OCI-LY7 (cell line): Measurements from ENCODE around the gene ZNF883. TPM values are rescaled to one million over a fixed set of nuclear protein-coding genes. Genes with fewer than 3 reads are reported as not detected.
A peak's percentile ranks its signal among the peaks of the same experiment; 100 is the strongest.

Experiments used
- BruUV-seq: library from RNA; stranded (reverse); fragments of 400-500 nt; replicated peaks from 2 replicates; lab custom pipeline; 2021; lab: Mats Ljungman, UMichigan
- CTCF ChIA-PET: fragments of 300-600 bp; sonication (Branson Sonifier 250); formaldehyde crosslinking; loops from one replicate; lab custom pipeline; 2022; ENCODE audit warnings: antibody characterized with exemption; ENCODE audit not compliant: unreplicated experiment; lab: Charles Lee
- POLR2A ChIA-PET: fragments of 300-600 bp; sonication (Branson Sonifier 250); formaldehyde crosslinking; loops from one replicate; lab custom pipeline; 2022; ENCODE audit warnings: antibody characterized with exemption; lab: Charles Lee
- DNase-seq: peaks from one replicate; pipeline ENCODE4 v3.0.0-alpha.2; 2015; ENCODE audit warnings: low spot score
- H2AFZ ChIP-seq: fragments of 200-600 bp; sonication (generic), shearing (Covaris generic); 2 replicates; pipeline ENCODE4 v1.6.1; 2014; ENCODE audit warnings: mild to moderate bottlenecking, antibody characterized with exemption, low read length, moderate library complexity
- H3K27ac ChIP-seq: fragments of 200-600 bp; sonication (generic); 2 replicates; pipeline ENCODE4 v1.5.1; 2014; ENCODE audit warnings: mixed run types, low read depth, mild to moderate bottlenecking, moderate library complexity, low read length, inconsistent platforms; ENCODE audit not compliant: poor library complexity, severe bottlenecking
- H3K36me3 ChIP-seq: fragments of 200-600 bp; sonication (generic); 2 replicates; pipeline ENCODE4 v1.6.1; 2014; ENCODE audit warnings: mild to moderate bottlenecking, antibody characterized with exemption, low read length, moderate library complexity, mixed read lengths; ENCODE audit not compliant: insufficient read depth
- H3K4me1 ChIP-seq: fragments of 200-600 bp; sonication (generic); 2 replicates; pipeline ENCODE4 v1.5.1; 2014; ENCODE audit warnings: mild to moderate bottlenecking, low read length; ENCODE audit not compliant: insufficient read depth, poor library complexity, severe bottlenecking
- H3K4me2 ChIP-seq: fragments of 200-600 bp; sonication (generic); 2 replicates; pipeline ENCODE4 v1.6.1; 2014; ENCODE audit warnings: mild to moderate bottlenecking, low read length
- H3K4me3 ChIP-seq: fragments of 200-600 bp; sonication (generic); 2 replicates; pipeline ENCODE4 v1.5.1; 2014; ENCODE audit warnings: mild to moderate bottlenecking, low read depth, low read length; ENCODE audit not compliant: poor library complexity, severe bottlenecking
- H3K79me2 ChIP-seq: fragments of 200-600 bp; sonication (generic); 2 replicates; pipeline ENCODE4 v1.6.1; 2016; ENCODE audit warnings: low read depth, mild to moderate bottlenecking, low read length, moderate library complexity, mixed read lengths; ENCODE audit not compliant: insufficient read depth
- H3K9me2 ChIP-seq: fragments of 200-600 bp; sonication (generic); 2 replicates; pipeline ENCODE4 v1.6.1; 2016; ENCODE audit warnings: mild to moderate bottlenecking, low read length, mixed read lengths; ENCODE audit not compliant: insufficient read depth
- H3K9me3 ChIP-seq: fragments of 200-600 bp; sonication (generic); 2 replicates; pipeline ENCODE4 v1.6.1; 2014; ENCODE audit warnings: mild to moderate bottlenecking, mixed run types, low read length, mixed read lengths
- H4K20me1 ChIP-seq: fragments of 200-600 bp; sonication (generic); 2 replicates; pipeline ENCODE4 v1.6.1; 2014; ENCODE audit warnings: mild to moderate bottlenecking, antibody characterized with exemption, low read length, moderate library complexity, mixed read lengths; ENCODE audit not compliant: insufficient read depth
- CTCF ChIP-seq: fragments of 200-600 bp; sonication (generic); conservative IDR thresholded peaks from 2 replicates; pipeline ENCODE4 v1.5.1; 2014; ENCODE audit warnings: mild to moderate bottlenecking, antibody characterized with exemption, low read length, moderate library complexity, mixed read lengths
- EZH2phosphoT487 ChIP-seq: fragments of 200-600 bp; sonication (generic); IDR thresholded peaks from 2 replicates; pipeline ENCODE4 v1.6.1; 2018; ENCODE audit warnings: low read depth, borderline replicate concordance, mild to moderate bottlenecking, mixed run types, antibody characterized with exemption, low read length, moderate library complexity, mixed read lengths
- intact Hi-C: fragments of 100-400 bp; cut with micrococcal nuclease; formaldehyde crosslinking; loops from one replicate; pipeline ENCODE4 v1.10.0; 2022; ENCODE audit not compliant: unreplicated experiment
- total RNA-seq, 2 experiments: library from RNA; depleted of rRNA in 1 of 2; stranded (reverse); fragments of >200 nt in 1 of 2; shearing (Covaris generic) in 1 of 2; gene quantifications; 2 replicates each; pipeline ENCODE4 v1.2.3, GENCODE V29; 2014 to 2022

Gene ZNF883
- total RNA-seq, 2 experiments from 2014 or later: not detected

- Histone ChIP-seq H3K36me3 (no peaks in the 10 kb centered on the region), H3K4me1 (no peaks in the 10 kb centered on the region), H3K79me2 (no peaks in the 10 kb centered on the region), H3K27ac (no peak overlapping the region), H3K9me3 (no peaks in the 10 kb centered on the region), H4K20me1 (no peaks in the 10 kb centered on the region), H3K4me2 (no peak overlapping the region), H3K4me3 (no peak overlapping the region), H2AFZ (no peak overlapping the region), H3K9me2 (no peaks in the 10 kb centered on the region)
- intact Hi-C loops: no loop called here
- no TSS peak for BruUV-seq
- TF ChIP-seq CTCF: no peak
- TF ChIP-seq EZH2phosphoT487: no peak
- ChIA-PET POLR2A (interaction anchor here (0.7 kb wide), 1 partner anchor 12 kb away, joined by 3 read pairs; no protein-coding TSS in a partner anchor), CTCF (interaction anchor here (1.1 kb wide), 1 partner anchor 15 kb away, joined by 3 read pairs; no protein-coding TSS in a partner anchor)
- DNase-seq: no peak
These were observed 56.4 kb downstream of the ZNF883 start for GRCh38 chr9:112955550-112955949.

GRCh38 chr9:112945620-112946208, 66.3 kb downstream of the ZNF883 start:
- no peak for DNase-seq
- Histone ChIP-seq H3K4me1 (no peaks in the 10 kb centered on the region), H3K27ac (no peak overlapping the region), H3K4me2 (no peak overlapping the region), H3K4me3 (no peak overlapping the region), H2AFZ (no peak overlapping the region), H3K36me3 (no peaks in the 10 kb centered on the region), H3K9me3 (no peaks in the 10 kb centered on the region), H3K79me2 (no peaks in the 10 kb centered on the region), H4K20me1 (no peaks in the 10 kb centered on the region), H3K9me2 (no peaks in the 10 kb centered on the region)
- ChIA-PET CTCF (no interaction called here), POLR2A (no interaction called here)
- no TSS peak for BruUV-seq
- TF ChIP-seq CTCF (peak; percentile 70), EZH2phosphoT487 (no peak)
- intact Hi-C loops: no loop called here

GRCh38 chr9:112939418-112939817, 72.6 kb downstream of the ZNF883 start:
- Histone ChIP-seq H3K9me2 (no peaks in the 10 kb centered on the region), H3K79me2 (no peaks in the 10 kb centered on the region), H3K4me2 (no peak overlapping the region), H3K9me3 (no peaks in the 10 kb centered on the region), H3K27ac (no peak overlapping the region), H3K4me3 (no peak overlapping the region), H3K36me3 (no peaks in the 10 kb centered on the region), H2AFZ (no peak overlapping the region), H4K20me1 (no peaks in the 10 kb centered on the region), H3K4me1 (no peaks in the 10 kb centered on the region)
- intact Hi-C loops: no loop called here
- BruUV-seq: no TSS peak
- DNase-seq: no peak
- ChIA-PET POLR2A (interaction anchor here (0.5 kb wide), 2 partner anchors 20 to 48 kb away, joined by 3 read pairs; no protein-coding TSS in a partner anchor), CTCF (no interaction called here)
- no peak for TF ChIP-seq EZH2phosphoT487
- TF ChIP-seq CTCF: no peak
